HepG2 (cell line): ENCODE results near the gene FAM89B. TPM values are rescaled to one million over a fixed set of nuclear protein-coding genes. Genes with fewer than 3 reads are reported as not detected.

Experiments used
- ATAC-seq: fragments of 200-7000 bp; cut with Tn5 transposase; 3 replicates; pipeline ENCODE4 v1.9.1; 2020; ENCODE audit warnings: mild to moderate bottlenecking, moderate library complexity
- BruUV-seq: library from RNA; stranded (reverse); fragments of 400-500 nt; replicated peaks from 2 replicates; lab custom pipeline; 2021; lab: Mats Ljungman, UMichigan
- CTCF ChIA-PET: fragments of 300-600 bp; formaldehyde crosslinking; extraction: SDS; loops from one replicate; lab custom pipeline; 2021; ENCODE audit warnings: low total read pairs, inconsistent platforms, low intra/inter-chr PET ratio; lab: Yijun Ruan, JAX
- POLR2A ChIA-PET: fragments of 350-600 bp; sonication (Branson Sonifier 250); formaldehyde crosslinking; loops from one replicate; lab custom pipeline; 2020; ENCODE audit warnings: antibody characterized with exemption, inconsistent platforms; lab: Yijun Ruan, JAX
- DNase-seq: peaks from one replicate; pipeline ENCODE4 v3.0.0-alpha.2; 2015; ENCODE audit warnings: low spot score
- FAIRE-seq: peaks from 3 replicates; lab custom pipeline; 2011; peaks lifted over from hg19 to GRCh38; lab: Jason Lieb, UNC
- H2AFZ ChIP-seq: one replicate; pipeline ENCODE4 v1.6.1; 2011; ENCODE audit warnings: low read length, inconsistent platforms
- H3K27ac ChIP-seq: fragments of 300-600 bp; 3 replicates; pipeline ENCODE4 v1.8.0; 2011; ENCODE audit warnings: mixed run types, mild to moderate bottlenecking, mixed read lengths, low read length, inconsistent platforms; ENCODE audit not compliant: insufficient read depth; ENCODE audit errors: extremely low read length
- H3K27me3 ChIP-seq, 2 experiments: fragments of 200-600 bp in 1 of 2; 2 replicates in 1 of 2; 3 replicates in 1 of 2; pipeline versions ENCODE4 v1.6.0 to v1.8.0; 2011; ENCODE audit warnings: low read length in 2 of 2, mild to moderate bottlenecking in 2 of 2, moderate library complexity in 2 of 2, inconsistent platforms in 1 of 2; ENCODE audit not compliant: insufficient read depth in 2 of 2, control insufficient read depth in 1 of 2
- H3K36me3 ChIP-seq, 2 experiments: fragments of 200-600 bp in 1 of 2; replicated peaks in 1 of 2; 2 replicates in 1 of 2; 3 replicates in 1 of 2; pipeline versions ENCODE4 v1.5.1 to v1.8.0; 2011; ENCODE audit warnings: low read length in 2 of 2, inconsistent platforms in 1 of 2; ENCODE audit not compliant: insufficient read depth in 2 of 2, control insufficient read depth in 1 of 2
- H3K4me1 ChIP-seq: 2 replicates; pipeline ENCODE4 v1.5.1; 2012; ENCODE audit warnings: low read length, inconsistent platforms; ENCODE audit not compliant: insufficient read depth
- H3K4me2 ChIP-seq: 2 replicates; pipeline ENCODE4 v1.6.0; 2011; ENCODE audit warnings: low read depth, low read length, inconsistent platforms
- H3K4me3 ChIP-seq, 3 experiments: fragments of 200-600 bp in 1 of 3; sonication (generic), shearing (Covaris generic) in 1 of 3; replicated peaks in 1 of 3; 2 replicates each; pipeline ENCODE4 v1.5.1; 2011 to 2016; ENCODE audit warnings: low read length in 3 of 3, inconsistent platforms in 2 of 3, low read depth in 2 of 3, mild to moderate bottlenecking in 2 of 3, control low read depth in 1 of 3, mixed read lengths in 1 of 3; ENCODE audit not compliant: insufficient read depth in 1 of 3
- H3K79me2 ChIP-seq: one replicate; pipeline ENCODE4 v1.6.1; 2011; ENCODE audit warnings: low read length, inconsistent platforms; ENCODE audit not compliant: insufficient read depth
- H3K9ac ChIP-seq: 2 replicates; pipeline ENCODE4 v1.6.0; 2011; ENCODE audit warnings: mild to moderate bottlenecking, low read depth, low read length, inconsistent platforms; ENCODE audit not compliant: insufficient read depth
- H3K9me3 ChIP-seq: 2 replicates; pipeline ENCODE4 v1.5.1; 2012; ENCODE audit warnings: mild to moderate bottlenecking, low read length
- H4K20me1 ChIP-seq: 2 replicates; pipeline ENCODE4 v1.6.0; 2011; ENCODE audit warnings: inconsistent platforms, mild to moderate bottlenecking, low read length, moderate library complexity; ENCODE audit not compliant: insufficient read depth
- HDAC2 ChIP-seq: sonication (generic); formaldehyde crosslinking; IDR thresholded peaks from 2 replicates; pipeline ENCODE4 v1.4.0; 2020; ENCODE audit warnings: missing genetic modification reagents
- PHF8 ChIP-seq: sonication (generic); formaldehyde crosslinking; IDR thresholded peaks from 2 replicates; pipeline ENCODE4 v1.5.0; 2020; ENCODE audit warnings: missing genetic modification reagents
- ZBTB2 ChIP-seq: sonication (generic); formaldehyde crosslinking; IDR thresholded peaks from 2 replicates; pipeline ENCODE4 v1.8.0; 2022; ENCODE audit warnings: low read depth, missing genetic modification reagents
- WGBS: methylation state at CpG from one replicate; pipeline ENCODE4 v1.1.6; 2017; ENCODE audit warnings: low lambda C conversion rate; 5-methylcytosine and 5-hydroxymethylcytosine counted together
- in situ Hi-C: cut with HindIII; loops from 2 replicates; pipeline ENCODE4 v1.10.0; 2017; ENCODE audit warnings: low pct_unique_long_range_greater_than_20kb; ENCODE audit not compliant: extremely low pct_ligation_motif_present
- intact Hi-C: fragments of 100-400 bp; cut with micrococcal nuclease; formaldehyde crosslinking; loops from one replicate; pipeline ENCODE4 v1.10.0; 2022; ENCODE audit not compliant: unreplicated experiment
- polyA plus RNA-seq, 8 experiments: library from polyadenylated mRNA; depleted of rRNA in 3 of 8; stranded (reverse) in 7 of 8; unstranded in 1 of 8; fragments of >200 nt; fragmentation: Illumina TruSeq in 4 of 8; extraction: Trizol in 4 of 8; gene quantifications; 2 replicates each; pipeline versions ENCODE4 v1.2.1 to v1.2.3, GENCODE V29; 2011 to 2016; ENCODE audit warnings: low read depth in 4 of 8, missing spikeins in 1 of 8, mixed read lengths in 1 of 8; ENCODE audit not compliant: insufficient read depth in 1 of 8
- total RNA-seq, 5 experiments: library from RNA; depleted of rRNA; stranded (reverse); fragments of >200 nt; fragmentation: Illumina TruSeq; extraction: Trizol; gene quantifications; 2 replicates each; pipeline ENCODE4 v1.2.3, GENCODE V29; 2016; ENCODE audit warnings: low read depth in 1 of 5
- TF ChIP-seq, protein P1 (sequence below): IDR thresholded peaks from 2 replicates; pipeline ENCODE4 v1.4.0; 2020; ENCODE audit warnings: mild to moderate bottlenecking, missing genetic modification reagents
- TF ChIP-seq, protein P2 (sequence below): sonication (generic); formaldehyde crosslinking; IDR thresholded peaks from 2 replicates; pipeline ENCODE4 v1.4.0; 2020; ENCODE audit warnings: mild to moderate bottlenecking, missing genetic modification reagents

Gene FAM89B
- total and polyA plus RNA-seq, 2 of the 13 experiments (the other 11 are each of a cell fraction or from before 2014, with no cell fraction given) = 5.7 to 8.0 TPM

DNA sequence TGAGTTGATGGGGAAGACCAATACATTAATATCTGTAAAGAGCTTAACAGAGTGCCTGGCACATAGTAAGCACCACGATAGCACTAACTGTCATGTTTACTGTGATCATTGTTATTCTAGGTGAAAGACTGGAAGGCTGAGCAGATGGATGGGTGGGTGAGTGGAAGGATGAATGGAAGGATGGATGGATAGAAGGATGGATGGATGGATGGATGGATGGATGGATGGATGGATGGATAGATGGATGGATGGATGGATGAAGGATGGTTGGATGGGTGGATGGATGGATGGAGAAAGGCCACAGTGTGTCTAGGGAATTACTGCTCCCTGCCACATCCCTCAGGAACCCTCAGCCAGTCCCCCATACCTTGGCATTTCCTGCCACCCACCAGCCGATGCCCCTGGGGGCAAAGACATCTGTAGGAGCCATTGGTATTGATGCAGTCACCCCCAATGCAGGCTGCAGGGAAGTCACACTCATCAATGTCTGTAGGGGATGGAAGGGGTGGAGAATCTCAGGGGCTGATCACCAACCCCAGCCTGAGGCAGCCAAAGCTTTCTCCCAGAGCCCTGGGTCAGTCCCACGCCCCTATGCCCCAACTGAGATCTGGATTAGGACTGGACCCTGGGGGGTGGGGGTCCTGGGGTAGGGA lies 29.5 kb upstream of the FAM89B start (continued):
- TF ChIP-seq HDAC2 (CRISPR knock-in tag) = no peak
- TF ChIP-seq ZBTB2 (CRISPR knock-in tag) = no peak
- TF ChIP-seq PHF8 (CRISPR knock-in tag) = no peak

DNA sequence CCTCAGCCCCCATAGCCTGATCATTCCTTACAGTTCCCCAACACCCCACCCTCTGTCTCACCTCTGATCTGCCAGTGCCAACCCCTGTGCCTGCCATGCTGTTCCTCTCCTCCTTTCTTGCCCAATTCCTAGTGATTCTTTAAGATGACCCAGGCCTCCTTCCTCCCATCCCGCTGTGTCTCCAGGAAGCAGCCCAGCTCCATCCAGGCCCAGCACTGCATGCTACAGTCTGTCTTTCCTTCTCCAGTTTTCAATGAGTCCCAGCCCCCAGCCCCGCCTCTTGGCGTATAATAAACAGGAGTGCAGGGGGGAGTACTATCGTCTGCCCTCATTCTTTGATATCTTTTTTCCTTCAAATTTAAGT lies 26.5 kb upstream of the FAM89B start:
- POLR2A ChIA-PET = interaction anchor here (1.0 to 2.0 kb wide), 2 partner anchors 15 to 24 kb away, joined by 3 to 7 read pairs; partner anchors contain the start of gene ZNRD2
- peak overlapping the region; percentile 73 for H3K4me2 ChIP-seq
- no TSS peak for BruUV-seq
- ATAC-seq (no peak), FAIRE-seq (no peak), DNase-seq (no peak)
- H3K27me3 ChIP-seq = no peaks in the 10 kb centered on the region
- TF ChIP-seq, protein P1, sequence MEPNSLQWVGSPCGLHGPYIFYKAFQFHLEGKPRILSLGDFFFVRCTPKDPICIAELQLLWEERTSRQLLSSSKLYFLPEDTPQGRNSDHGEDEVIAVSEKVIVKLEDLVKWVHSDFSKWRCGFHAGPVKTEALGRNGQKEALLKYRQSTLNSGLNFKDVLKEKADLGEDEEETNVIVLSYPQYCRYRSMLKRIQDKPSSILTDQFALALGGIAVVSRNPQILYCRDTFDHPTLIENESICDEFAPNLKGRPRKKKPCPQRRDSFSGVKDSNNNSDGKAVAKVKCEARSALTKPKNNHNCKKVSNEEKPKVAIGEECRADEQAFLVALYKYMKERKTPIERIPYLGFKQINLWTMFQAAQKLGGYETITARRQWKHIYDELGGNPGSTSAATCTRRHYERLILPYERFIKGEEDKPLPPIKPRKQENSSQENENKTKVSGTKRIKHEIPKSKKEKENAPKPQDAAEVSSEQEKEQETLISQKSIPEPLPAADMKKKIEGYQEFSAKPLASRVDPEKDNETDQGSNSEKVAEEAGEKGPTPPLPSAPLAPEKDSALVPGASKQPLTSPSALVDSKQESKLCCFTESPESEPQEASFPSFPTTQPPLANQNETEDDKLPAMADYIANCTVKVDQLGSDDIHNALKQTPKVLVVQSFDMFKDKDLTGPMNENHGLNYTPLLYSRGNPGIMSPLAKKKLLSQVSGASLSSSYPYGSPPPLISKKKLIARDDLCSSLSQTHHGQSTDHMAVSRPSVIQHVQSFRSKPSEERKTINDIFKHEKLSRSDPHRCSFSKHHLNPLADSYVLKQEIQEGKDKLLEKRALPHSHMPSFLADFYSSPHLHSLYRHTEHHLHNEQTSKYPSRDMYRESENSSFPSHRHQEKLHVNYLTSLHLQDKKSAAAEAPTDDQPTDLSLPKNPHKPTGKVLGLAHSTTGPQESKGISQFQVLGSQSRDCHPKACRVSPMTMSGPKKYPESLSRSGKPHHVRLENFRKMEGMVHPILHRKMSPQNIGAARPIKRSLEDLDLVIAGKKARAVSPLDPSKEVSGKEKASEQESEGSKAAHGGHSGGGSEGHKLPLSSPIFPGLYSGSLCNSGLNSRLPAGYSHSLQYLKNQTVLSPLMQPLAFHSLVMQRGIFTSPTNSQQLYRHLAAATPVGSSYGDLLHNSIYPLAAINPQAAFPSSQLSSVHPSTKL (CRISPR knock-in tag) = no peak
- TF ChIP-seq, protein P2, sequence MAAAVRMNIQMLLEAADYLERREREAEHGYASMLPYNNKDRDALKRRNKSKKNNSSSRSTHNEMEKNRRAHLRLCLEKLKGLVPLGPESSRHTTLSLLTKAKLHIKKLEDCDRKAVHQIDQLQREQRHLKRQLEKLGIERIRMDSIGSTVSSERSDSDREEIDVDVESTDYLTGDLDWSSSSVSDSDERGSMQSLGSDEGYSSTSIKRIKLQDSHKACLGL (CRISPR knock-in tag) = no peak
- peaks cover 4 to 11% of the 10 kb centered on the region in 2 experiments; a peak in 2 of 5 replicates for H3K36me3 ChIP-seq
- peak overlapping the region; percentile 61 for H3K9ac ChIP-seq
- in situ Hi-C loops = no loop called here
- H2AFZ ChIP-seq = no peak overlapping the region
- no peaks in the 10 kb centered on the region for H3K9me3 ChIP-seq
- CTCF ChIA-PET = no interaction called here
- intact Hi-C loops = no loop called here
- peaks cover 20% of the 10 kb centered on the region for H3K4me1 ChIP-seq
- H3K79me2 ChIP-seq = no peaks in the 10 kb centered on the region
- peak overlapping the region; percentile 44 to 68 (median 58); a peak in 5 of 6 replicates for H3K4me3 ChIP-seq
- H3K27ac ChIP-seq = peak overlapping the region; percentile 66
- H4K20me1 ChIP-seq = no peaks in the 10 kb centered on the region
- WGBS = 72% methylated on average over 4 of the region's 4 CpGs
